Lower lobe of right lung (tissue), 2 donors: Measurements from ENCODE around the gene CHD5. TPM values are rescaled to one million over a fixed set of nuclear protein-coding genes. Genes with fewer than 3 reads are reported as not detected.
A peak's percentile ranks its signal among the peaks of the same experiment; 100 is the strongest.

Experiments used
- ATAC-seq, 2 donors: fragments of 200-7000 bp; cut with Tn5 transposase; one replicate each; pipeline ENCODE4 v1.9.1; 2020 to 2022; ENCODE audit warnings: mild to moderate bottlenecking in 2 of 2, moderate library complexity in 2 of 2
- DNase-seq: peaks from one replicate; pipeline ENCODE4 v3.0.0-alpha.2; 2020
- H3K27ac ChIP-seq: fragments of 200-600 bp; one replicate; pipeline ENCODE4 v1.8.0; 2022
- H3K27me3 ChIP-seq: fragments of 200-600 bp; one replicate; pipeline ENCODE4 v1.8.0; 2022; ENCODE audit warnings: low read depth
- H3K36me3 ChIP-seq: fragments of 200-600 bp; one replicate; pipeline ENCODE4 v1.8.0; 2022; ENCODE audit warnings: mild to moderate bottlenecking
- H3K4me1 ChIP-seq: fragments of 200-600 bp; one replicate; pipeline ENCODE4 v1.8.0; 2022
- H3K4me3 ChIP-seq: fragments of 200-600 bp; one replicate; pipeline ENCODE4 v1.8.0; 2022; ENCODE audit warnings: mild to moderate bottlenecking
- H3K9me3 ChIP-seq: fragments of 200-600 bp; one replicate; pipeline ENCODE4 v1.8.0; 2022
- intact Hi-C: fragments of 100-400 bp; cut with DNase I; formaldehyde crosslinking; loops from one replicate; pipeline ENCODE4 v1.11.0; 2022
- total RNA-seq: library from RNA; stranded (reverse); fragmentation: NEBNext Ultra II Directional; extraction: Animal tissue kit (Norgen Biotek cat#: 25700); gene quantifications from one replicate; pipeline ENCODE4 v1.2.1, GENCODE V29; 2021
- TF ChIP-seq, protein P1 (sequence below): fragments of 200-600 bp; IDR thresholded peaks from one replicate; pipeline ENCODE4 v1.8.0; 2022; ENCODE audit warnings: antibody characterized with exemption, mild to moderate bottlenecking
- donor health status: DM: no; HTN: yes; CAD: no; lungs with severe emphysema.

The CHD5 gene
- total RNA-seq, 1 donor from 2014 or later: 0.56 TPM

DNA sequence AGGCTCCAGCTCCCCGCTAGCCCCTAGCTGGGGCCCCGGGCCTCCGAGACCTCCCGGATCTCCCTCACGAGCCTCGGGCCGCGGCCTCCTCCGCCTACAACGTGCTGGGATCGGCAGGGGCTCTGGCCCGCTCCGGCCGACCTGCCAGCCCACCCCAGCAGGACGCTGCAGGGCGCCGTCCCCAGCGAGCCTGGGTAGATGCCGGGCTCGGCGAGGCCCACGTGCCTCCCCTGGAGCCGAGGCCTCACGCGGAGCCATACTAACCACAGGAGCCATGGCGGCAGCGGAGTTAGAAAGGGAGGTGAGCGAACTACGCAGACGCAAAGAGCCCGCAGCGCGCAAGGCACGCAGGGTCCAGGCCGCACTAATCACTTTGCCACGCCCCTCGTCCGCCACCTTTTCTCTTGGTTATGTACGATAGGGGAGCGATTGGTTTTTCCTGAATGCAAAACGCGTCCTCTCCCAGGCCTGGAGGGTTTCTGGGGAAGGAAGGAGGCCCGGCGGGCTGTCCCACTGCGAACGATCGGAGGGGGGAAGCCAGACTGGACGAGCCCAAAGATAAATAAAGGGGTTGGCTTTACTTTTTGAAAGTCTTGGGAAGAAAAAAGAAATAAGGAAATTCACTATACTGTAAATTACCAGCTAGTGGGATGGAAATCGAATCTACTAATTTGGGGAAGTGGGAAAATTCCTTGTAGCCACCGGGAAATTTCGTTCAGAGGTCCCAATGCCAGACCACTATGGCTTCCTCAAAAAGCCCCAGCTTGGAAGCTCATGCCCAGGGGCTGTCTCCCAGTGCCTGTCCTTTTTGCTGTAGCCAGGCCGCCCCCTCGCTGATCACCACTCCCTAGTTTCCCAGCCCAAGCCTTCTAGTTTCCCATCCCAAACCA, 19.4 kb upstream of the CHD5 start, which contains the start of gene RPL22:
Gene RPL22 (minus strand): TSS at position 298 of the 890 bp plus-strand sequence. CDS start 22 bp downstream, at position 276.
- TF ChIP-seq, protein P1, sequence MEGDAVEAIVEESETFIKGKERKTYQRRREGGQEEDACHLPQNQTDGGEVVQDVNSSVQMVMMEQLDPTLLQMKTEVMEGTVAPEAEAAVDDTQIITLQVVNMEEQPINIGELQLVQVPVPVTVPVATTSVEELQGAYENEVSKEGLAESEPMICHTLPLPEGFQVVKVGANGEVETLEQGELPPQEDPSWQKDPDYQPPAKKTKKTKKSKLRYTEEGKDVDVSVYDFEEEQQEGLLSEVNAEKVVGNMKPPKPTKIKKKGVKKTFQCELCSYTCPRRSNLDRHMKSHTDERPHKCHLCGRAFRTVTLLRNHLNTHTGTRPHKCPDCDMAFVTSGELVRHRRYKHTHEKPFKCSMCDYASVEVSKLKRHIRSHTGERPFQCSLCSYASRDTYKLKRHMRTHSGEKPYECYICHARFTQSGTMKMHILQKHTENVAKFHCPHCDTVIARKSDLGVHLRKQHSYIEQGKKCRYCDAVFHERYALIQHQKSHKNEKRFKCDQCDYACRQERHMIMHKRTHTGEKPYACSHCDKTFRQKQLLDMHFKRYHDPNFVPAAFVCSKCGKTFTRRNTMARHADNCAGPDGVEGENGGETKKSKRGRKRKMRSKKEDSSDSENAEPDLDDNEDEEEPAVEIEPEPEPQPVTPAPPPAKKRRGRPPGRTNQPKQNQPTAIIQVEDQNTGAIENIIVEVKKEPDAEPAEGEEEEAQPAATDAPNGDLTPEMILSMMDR: no peak
- Histone ChIP-seq H3K9me3 (no peaks in the 10 kb centered on the region), H3K36me3 (peaks cover 29% of the 10 kb centered on the region), H3K4me3 (peak within 1 kb of the TSS; percentile 85), H3K27ac (peak within 1 kb of the TSS; percentile 87), H3K4me1 (peaks cover 29% of the 10 kb centered on the region), H3K27me3 (no peaks in the 10 kb centered on the region)
- ATAC-seq (peak; percentile 99 to 100), DNase-seq (peak; percentile 99)
- intact Hi-C loops: no loop called here

DNA sequence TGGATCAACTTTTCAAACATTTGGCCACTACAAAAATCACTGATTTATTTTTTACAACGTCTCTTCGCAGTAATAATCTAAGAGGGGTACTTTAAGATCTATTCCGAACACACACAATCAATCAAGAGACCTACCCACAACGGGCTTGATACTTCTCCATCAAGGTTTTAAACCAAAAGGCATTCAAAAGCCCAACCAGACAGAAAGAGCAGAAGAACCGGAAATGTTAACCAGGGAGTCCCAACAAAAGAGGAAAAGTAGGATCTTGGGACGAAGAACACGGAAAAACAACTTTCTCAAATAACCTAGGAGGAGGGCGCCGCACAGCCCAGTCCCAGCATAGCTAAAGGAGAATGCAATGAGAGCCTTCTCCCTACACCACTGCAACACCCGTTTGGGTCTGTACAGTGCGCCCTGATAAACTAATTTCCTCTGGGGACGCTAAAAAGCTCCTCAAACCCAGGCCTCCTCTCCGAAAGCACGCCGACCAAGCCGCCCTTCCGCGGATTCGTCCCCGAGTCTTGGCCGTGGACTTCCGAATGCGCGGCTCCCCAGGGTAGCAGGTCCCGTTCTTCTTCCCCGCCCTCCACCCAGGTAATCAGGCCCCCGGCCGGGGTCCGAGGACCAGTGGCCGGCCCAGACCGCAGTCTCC, 18.7 kb upstream of the CHD5 start:
- TF ChIP-seq, protein P1: no peak
- no peak for DNase-seq
- H3K4me3 ChIP-seq: peak overlapping the region; percentile 85
- peaks cover 29% of the 10 kb centered on the region for H3K4me1 ChIP-seq
- peak overlapping the region; percentile 87 for H3K27ac ChIP-seq
- intact Hi-C loops: no loop called here
- ATAC-seq: peak; percentile 23 to 40
- H3K9me3 ChIP-seq: no peaks in the 10 kb centered on the region
- no peaks in the 10 kb centered on the region for H3K27me3 ChIP-seq
- H3K36me3 ChIP-seq: peaks cover 37% of the 10 kb centered on the region

DNA sequence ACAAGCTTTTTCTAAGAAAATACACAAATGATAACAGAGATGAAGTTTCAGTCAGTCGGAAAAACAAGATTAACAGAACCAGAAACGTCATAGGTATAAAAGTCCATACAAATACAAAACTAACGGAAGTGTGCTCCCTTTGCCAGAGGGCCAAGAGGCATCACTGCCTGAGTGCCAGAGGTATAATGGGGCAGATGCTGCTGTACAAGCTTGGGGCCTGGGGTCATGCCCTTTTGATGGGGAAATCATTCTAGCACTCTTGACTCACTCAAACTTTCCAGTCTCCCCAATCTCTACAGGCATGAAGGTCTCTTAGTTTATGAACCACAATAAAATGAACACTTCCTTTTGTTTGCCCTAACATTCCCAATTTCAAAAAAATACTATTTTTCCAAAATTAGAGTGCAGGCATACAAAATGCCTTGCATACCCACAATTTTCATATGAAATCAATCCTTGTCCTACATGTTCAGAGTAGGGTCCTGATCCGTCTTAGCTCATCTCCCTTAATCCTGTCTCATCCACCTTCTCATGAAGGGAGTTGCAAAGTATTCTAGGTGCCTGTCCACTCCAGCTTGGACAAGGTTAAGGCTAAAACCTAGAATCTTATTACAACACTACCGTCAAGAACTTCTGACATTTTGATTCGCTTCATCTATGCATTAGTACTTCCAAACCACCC, 17.8 kb upstream of the CHD5 start:
- H3K27me3 ChIP-seq: no peaks in the 10 kb centered on the region
- TF ChIP-seq, protein P1: no peak
- H3K4me3 ChIP-seq: peak overlapping the region; percentile 85
- peaks cover 46% of the 10 kb centered on the region for H3K36me3 ChIP-seq
- ATAC-seq (no peak), DNase-seq (no peak)
- intact Hi-C loops: no loop called here
- H3K9me3 ChIP-seq: no peaks in the 10 kb centered on the region
- no peak overlapping the region for H3K27ac ChIP-seq
- peaks cover 29% of the 10 kb centered on the region for H3K4me1 ChIP-seq

DNA sequence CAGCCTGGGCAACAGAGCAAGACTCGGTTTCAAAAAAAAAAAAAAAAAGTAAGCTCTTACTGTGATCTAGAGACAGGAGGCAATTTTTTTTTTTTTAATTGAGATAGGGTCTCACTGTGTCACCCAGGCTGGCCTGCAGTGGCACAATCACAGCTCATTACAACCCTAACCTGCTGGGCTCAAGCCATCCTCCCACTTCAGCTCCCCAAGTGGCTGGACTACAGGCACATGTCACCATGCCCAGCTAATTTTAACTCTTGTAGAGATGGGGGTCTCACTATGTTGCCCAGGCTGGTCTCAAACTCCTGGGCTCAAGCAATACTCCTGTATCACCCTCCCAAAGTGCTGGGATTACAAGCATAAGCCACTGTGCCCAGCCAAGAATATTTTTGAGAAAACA, 11.8 kb upstream of the CHD5 start:
- no peak for DNase-seq
- H3K4me1 ChIP-seq: peaks cover 4% of the 10 kb centered on the region
- no peaks in the 10 kb centered on the region for H3K9me3 ChIP-seq
- intact Hi-C loops: no loop called here
- no peak overlapping the region for H3K27ac ChIP-seq
- H3K4me3 ChIP-seq: no peak overlapping the region
- H3K36me3 ChIP-seq: peaks cover 98% of the 10 kb centered on the region
- TF ChIP-seq, protein P1: no peak
- ATAC-seq: no peak
- no peaks in the 10 kb centered on the region for H3K27me3 ChIP-seq

DNA sequence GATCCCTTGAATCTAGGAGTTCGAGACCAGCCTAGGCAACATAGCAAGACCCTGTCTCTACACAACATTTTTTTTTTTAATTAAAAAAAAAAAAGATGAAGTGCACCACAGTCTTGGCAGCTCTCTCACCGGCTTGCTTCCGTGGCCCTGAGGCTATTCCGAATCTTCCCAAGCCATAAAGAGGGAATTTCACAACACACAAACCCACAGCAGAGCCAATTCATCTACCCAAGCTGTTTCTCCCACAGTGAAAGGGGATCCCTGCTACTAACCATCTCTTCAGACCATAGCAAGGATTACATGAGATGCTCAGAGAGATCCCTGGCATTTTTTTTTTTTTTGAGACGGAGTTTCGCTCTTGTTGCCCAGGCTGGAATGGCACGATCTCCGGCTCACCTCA, 8.3 kb upstream of the CHD5 start:
- H3K27me3 ChIP-seq: no peaks in the 10 kb centered on the region
- no peak overlapping the region for H3K4me3 ChIP-seq
- intact Hi-C loops: no loop called here
- DNase-seq: no peak
- no peak overlapping the region for H3K27ac ChIP-seq
- H3K9me3 ChIP-seq: no peaks in the 10 kb centered on the region
- no peak for ATAC-seq
- TF ChIP-seq, protein P1: no peak
- H3K4me1 ChIP-seq: no peaks in the 10 kb centered on the region
- peaks cover 75% of the 10 kb centered on the region for H3K36me3 ChIP-seq
